Neural progenitor cell (in vitro differentiated cells): Measurements from ENCODE around the gene LRRC63.

ENCODE experiments used
- EZH2 ChIP-seq: fragments of 200-600 bp; sonication (generic); IDR thresholded peaks from 2 replicates; pipeline ENCODE4 v1.6.1; 2017; ENCODE audit warnings: antibody characterized with exemption, mild to moderate bottlenecking, moderate library complexity
- EZH2phosphoT487 ChIP-seq: fragments of 200-600 bp; sonication (generic); IDR thresholded peaks from 2 replicates; pipeline ENCODE4 v1.6.1; 2017; ENCODE audit warnings: antibody characterized with exemption
- TF ChIP-seq, protein P1 (sequence below): fragments of 200-600 bp; sonication (generic); IDR thresholded peaks from 2 replicates; pipeline ENCODE4 v1.5.1; 2017; ENCODE audit warnings: antibody characterized with exemption, mild to moderate bottlenecking

DNA sequence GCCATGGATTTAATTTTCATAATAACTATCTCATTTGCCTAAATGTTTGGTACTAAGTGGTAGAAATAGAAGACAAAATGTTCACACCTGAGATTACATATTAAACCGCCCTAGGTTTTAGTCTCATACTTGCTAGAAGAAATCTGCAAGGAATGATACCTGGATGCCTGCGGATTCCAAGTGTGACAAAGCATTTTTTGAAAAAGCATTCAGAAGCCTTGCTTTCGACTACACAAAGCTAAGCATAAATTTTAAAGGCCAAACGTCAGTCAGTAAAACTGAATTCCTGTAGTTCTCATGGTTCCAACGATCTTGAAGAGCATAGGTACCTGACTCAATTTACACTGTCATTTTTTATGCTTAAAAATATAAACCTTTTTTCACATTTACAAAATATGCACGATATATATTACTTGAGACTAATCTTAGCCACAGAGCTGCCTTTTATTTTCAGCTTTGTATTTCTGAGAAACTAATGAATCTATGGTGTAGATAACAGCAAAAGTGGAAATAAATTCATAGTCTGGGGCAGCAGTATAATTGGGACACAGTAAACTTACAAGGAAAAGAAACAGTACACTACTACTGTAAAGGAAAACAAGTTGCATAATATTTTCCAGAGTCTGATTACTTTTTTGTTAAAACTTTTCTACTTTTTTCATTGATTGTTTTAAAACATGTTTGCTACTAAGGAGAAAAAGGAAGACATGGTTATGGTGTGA, 1.2 kb upstream of the LRRC63 start:
- TF ChIP-seq EZH2 (no peak), EZH2phosphoT487 (no peak)
- TF ChIP-seq, protein P1, sequence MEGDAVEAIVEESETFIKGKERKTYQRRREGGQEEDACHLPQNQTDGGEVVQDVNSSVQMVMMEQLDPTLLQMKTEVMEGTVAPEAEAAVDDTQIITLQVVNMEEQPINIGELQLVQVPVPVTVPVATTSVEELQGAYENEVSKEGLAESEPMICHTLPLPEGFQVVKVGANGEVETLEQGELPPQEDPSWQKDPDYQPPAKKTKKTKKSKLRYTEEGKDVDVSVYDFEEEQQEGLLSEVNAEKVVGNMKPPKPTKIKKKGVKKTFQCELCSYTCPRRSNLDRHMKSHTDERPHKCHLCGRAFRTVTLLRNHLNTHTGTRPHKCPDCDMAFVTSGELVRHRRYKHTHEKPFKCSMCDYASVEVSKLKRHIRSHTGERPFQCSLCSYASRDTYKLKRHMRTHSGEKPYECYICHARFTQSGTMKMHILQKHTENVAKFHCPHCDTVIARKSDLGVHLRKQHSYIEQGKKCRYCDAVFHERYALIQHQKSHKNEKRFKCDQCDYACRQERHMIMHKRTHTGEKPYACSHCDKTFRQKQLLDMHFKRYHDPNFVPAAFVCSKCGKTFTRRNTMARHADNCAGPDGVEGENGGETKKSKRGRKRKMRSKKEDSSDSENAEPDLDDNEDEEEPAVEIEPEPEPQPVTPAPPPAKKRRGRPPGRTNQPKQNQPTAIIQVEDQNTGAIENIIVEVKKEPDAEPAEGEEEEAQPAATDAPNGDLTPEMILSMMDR = no peak
